ENCODE results near the gene MFAP2. TPM values are rescaled to one million over a fixed set of nuclear protein-coding genes. Genes with fewer than 3 reads are reported as not detected.

The MFAP2 gene
- total RNA-seq, 3 donors from 2014 or later (not counting 1 experiment from before 2014, with no cell fraction given), result 0.15 TPM; not detected in 2

DNA sequence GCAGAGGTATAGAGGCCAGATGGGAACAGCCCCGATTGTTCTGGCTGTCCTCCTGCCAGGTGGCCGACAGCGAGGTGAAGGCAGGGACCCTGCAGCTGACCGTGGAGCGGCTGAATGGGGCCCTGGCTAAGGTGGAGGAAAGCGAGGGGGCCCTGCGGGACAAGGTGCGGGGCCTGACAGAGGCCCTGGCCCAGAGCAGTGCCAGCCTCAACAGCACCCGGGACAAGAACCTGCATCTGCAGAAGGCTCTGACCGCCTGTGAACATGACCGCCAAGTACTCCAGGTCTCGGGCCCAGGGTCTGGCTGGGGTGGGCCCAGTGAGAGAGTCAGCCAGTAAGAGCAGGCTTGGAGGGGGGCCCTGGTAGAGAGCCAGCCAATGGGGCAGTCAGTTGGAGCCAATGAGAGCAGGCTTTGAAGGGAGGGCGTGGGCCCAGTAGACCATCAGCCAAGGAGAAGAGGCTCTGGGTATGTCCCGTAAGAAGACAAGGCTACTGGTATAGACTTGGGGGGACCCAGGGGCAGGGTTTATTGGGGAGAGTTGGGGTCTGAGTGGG is 11.3 kb downstream of the MFAP2 start:
- Mint-ChIP-seq H3K4me1 (no peaks in the 10 kb centered on the region), H3K36me3 (no peaks in the 10 kb centered on the region), H3K9me3 (no peaks in the 10 kb centered on the region), H3K27me3 (ENCODE audit: low read depth in 2 of 2) (no peaks in the 10 kb centered on the region), H3K27ac (no peak overlapping the region), H3K4me3 (no peak overlapping the region)
- H3K4me3 ChIP-seq (ENCODE audit: low read length), result no peak overlapping the region
- no peak overlapping the region for H3K27ac ChIP-seq (ENCODE audit: low read length)
- TF ChIP-seq, protein P1, sequence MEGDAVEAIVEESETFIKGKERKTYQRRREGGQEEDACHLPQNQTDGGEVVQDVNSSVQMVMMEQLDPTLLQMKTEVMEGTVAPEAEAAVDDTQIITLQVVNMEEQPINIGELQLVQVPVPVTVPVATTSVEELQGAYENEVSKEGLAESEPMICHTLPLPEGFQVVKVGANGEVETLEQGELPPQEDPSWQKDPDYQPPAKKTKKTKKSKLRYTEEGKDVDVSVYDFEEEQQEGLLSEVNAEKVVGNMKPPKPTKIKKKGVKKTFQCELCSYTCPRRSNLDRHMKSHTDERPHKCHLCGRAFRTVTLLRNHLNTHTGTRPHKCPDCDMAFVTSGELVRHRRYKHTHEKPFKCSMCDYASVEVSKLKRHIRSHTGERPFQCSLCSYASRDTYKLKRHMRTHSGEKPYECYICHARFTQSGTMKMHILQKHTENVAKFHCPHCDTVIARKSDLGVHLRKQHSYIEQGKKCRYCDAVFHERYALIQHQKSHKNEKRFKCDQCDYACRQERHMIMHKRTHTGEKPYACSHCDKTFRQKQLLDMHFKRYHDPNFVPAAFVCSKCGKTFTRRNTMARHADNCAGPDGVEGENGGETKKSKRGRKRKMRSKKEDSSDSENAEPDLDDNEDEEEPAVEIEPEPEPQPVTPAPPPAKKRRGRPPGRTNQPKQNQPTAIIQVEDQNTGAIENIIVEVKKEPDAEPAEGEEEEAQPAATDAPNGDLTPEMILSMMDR (IDR thresholded peaks at IDR 0.05), result no peak
- no peaks in the 10 kb centered on the region for H3K27me3 ChIP-seq (ENCODE audit: control insufficient read depth, insufficient read depth, low read length)
- no peak for ATAC-seq
- DNase-seq, result no peak
- H3K9me3 ChIP-seq (ENCODE audit: control insufficient read depth, insufficient read depth, low read length), result no peaks in the 10 kb centered on the region
- intact Hi-C loops (cut with micrococcal nuclease), result no loop called here
- peaks cover 6% of the 10 kb centered on the region for H3K36me3 ChIP-seq (ENCODE audit: control insufficient read depth, insufficient read depth, low read length)
- H3K4me1 ChIP-seq (ENCODE audit: control insufficient read depth, insufficient read depth, low read length), result no peaks in the 10 kb centered on the region
- 92% methylated on average over 14 of the region's 14 CpGs for WGBS (ENCODE audit: insufficient coverage)

DNA sequence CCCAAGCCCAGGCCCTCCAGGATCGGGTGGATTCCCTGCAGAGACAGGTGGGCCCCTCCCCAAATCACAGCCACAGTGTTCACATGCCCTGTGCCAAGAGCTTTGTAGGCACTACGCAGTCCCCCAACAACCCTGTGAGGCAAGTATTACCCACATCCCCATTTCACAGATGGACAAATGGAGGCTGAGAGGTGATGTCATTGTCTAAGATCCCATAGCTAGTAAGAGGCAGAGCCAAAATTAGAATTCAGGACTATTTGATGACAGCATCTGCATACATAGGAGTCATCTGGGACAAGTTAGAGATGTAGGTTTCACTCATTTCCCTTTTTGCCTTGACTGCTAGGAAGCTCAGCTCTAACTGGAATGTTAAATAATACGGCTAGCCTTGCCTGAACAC is 12.0 kb downstream of the MFAP2 start:
- Mint-ChIP-seq H3K27ac (no peak overlapping the region), H3K4me3 (no peak overlapping the region), H3K36me3 (no peaks in the 10 kb centered on the region), H3K4me1 (no peaks in the 10 kb centered on the region), H3K27me3 (ENCODE audit: low read depth in 2 of 2) (no peaks in the 10 kb centered on the region), H3K9me3 (no peaks in the 10 kb centered on the region)
- TF ChIP-seq, protein P1 (IDR thresholded peaks at IDR 0.05), result no peak
- DNase-seq (no peak), ATAC-seq (no peak)
- 84% methylated on average over 2 of the region's 3 CpGs for WGBS (ENCODE audit: insufficient coverage)
- Histone ChIP-seq H3K27me3 (ENCODE audit: control insufficient read depth, insufficient read depth, low read length) (no peaks in the 10 kb centered on the region), H3K4me3 (ENCODE audit: low read length) (no peak overlapping the region), H3K36me3 (ENCODE audit: control insufficient read depth, insufficient read depth, low read length) (peaks cover 6% of the 10 kb centered on the region), H3K4me1 (ENCODE audit: control insufficient read depth, insufficient read depth, low read length) (no peaks in the 10 kb centered on the region), H3K27ac (ENCODE audit: low read length) (no peak overlapping the region), H3K9me3 (ENCODE audit: control insufficient read depth, insufficient read depth, low read length) (no peaks in the 10 kb centered on the region)
- intact Hi-C loops (cut with micrococcal nuclease), result no loop called here

- TF ChIP-seq, protein P1 (IDR thresholded peaks at IDR 0.05), result no peak
- H3K9me3 ChIP-seq (ENCODE audit: control insufficient read depth, insufficient read depth, low read length), result no peaks in the 10 kb centered on the region
- Mint-ChIP-seq H3K27ac (no peak overlapping the region), H3K4me1 (no peaks in the 10 kb centered on the region), H3K9me3 (no peaks in the 10 kb centered on the region), H3K36me3 (no peaks in the 10 kb centered on the region), H3K4me3 (no peak overlapping the region), H3K27me3 (ENCODE audit: low read depth in 2 of 2) (no peaks in the 10 kb centered on the region)
- ATAC-seq (no peak), DNase-seq (no peak)
- peaks cover 6% of the 10 kb centered on the region for H3K36me3 ChIP-seq (ENCODE audit: control insufficient read depth, insufficient read depth, low read length)
- no peak overlapping the region for H3K4me3 ChIP-seq (ENCODE audit: low read length)
- H3K27me3 ChIP-seq (ENCODE audit: control insufficient read depth, insufficient read depth, low read length), result no peaks in the 10 kb centered on the region
- 96% methylated on average over 21 of the region's 21 CpGs for WGBS (ENCODE audit: insufficient coverage)
- no peak overlapping the region for H3K27ac ChIP-seq (ENCODE audit: low read length)
- H3K4me1 ChIP-seq (ENCODE audit: control insufficient read depth, insufficient read depth, low read length), result no peaks in the 10 kb centered on the region
- intact Hi-C loops (cut with micrococcal nuclease), result no loop called here
Observed at GRCh38 chr1:16967962-16968361, 12.5 kb downstream of the MFAP2 start.

DNA sequence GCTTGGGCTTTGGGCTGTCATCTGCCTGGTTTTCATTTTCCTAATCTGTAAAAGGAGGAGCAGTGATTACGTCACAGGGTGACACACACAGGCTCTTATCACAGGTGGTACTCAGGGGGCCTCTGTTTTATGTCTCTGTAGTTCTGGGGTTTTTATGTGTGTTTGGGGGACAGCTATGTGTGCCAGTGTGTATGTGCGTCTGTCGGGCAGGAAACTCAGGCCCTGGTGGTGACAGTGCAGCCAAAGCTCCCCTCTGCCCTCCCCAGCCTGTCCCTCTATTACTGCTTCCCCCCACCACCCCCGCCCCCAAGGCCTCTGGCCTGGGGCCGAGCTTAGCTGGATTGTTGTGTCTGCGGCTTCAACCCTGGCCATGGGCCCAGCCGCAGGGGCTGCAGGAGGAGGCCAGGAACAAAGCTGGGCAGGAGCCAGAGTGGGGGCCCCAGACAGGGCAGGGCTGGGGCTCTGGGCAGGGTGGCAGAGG is 13.3 kb downstream of the MFAP2 start:
- no peak overlapping the region for H3K4me3 ChIP-seq (ENCODE audit: low read length)
- intact Hi-C loops (cut with micrococcal nuclease), result no loop called here
- no peaks in the 10 kb centered on the region for H3K27me3 ChIP-seq (ENCODE audit: control insufficient read depth, insufficient read depth, low read length)
- H3K36me3 Mint-ChIP-seq, result no peaks in the 10 kb centered on the region
- WGBS (ENCODE audit: insufficient coverage), result 52% methylated on average over 5 of the region's 7 CpGs
- H3K27ac ChIP-seq (ENCODE audit: low read length), result no peak overlapping the region
- no peak for ATAC-seq
- no peaks in the 10 kb centered on the region for H3K4me1 Mint-ChIP-seq
- no peaks in the 10 kb centered on the region for H3K9me3 ChIP-seq (ENCODE audit: control insufficient read depth, insufficient read depth, low read length)
- H3K4me3 Mint-ChIP-seq, result no peak overlapping the region
- no peaks in the 10 kb centered on the region for H3K4me1 ChIP-seq (ENCODE audit: control insufficient read depth, insufficient read depth, low read length)
- H3K36me3 ChIP-seq (ENCODE audit: control insufficient read depth, insufficient read depth, low read length), result peaks cover 6% of the 10 kb centered on the region
- no peak overlapping the region for H3K27ac Mint-ChIP-seq
- no peaks in the 10 kb centered on the region for H3K9me3 Mint-ChIP-seq
- TF ChIP-seq, protein P1 (IDR thresholded peaks at IDR 0.05), result no peak
- no peak for DNase-seq
- no peaks in the 10 kb centered on the region for H3K27me3 Mint-ChIP-seq (ENCODE audit: low read depth in 2 of 2)

Measured in natural killer cell (primary cell).